Neural cell (in vitro differentiated cells): ENCODE data around the gene CNKSR1. TPM values are rescaled to one million over a fixed set of nuclear protein-coding genes. Genes with fewer than 3 reads are reported as not detected.
A peak's percentile ranks its signal among the peaks of the same experiment; 100 is the strongest.

Experiments
- H2AFZ ChIP-seq: fragments of 200-600, 300-800 bp; sonication (generic), shearing (Covaris generic); 2 replicates; pipeline ENCODE4 v1.6.0; 2014; ENCODE audit warnings: low read depth, mild to moderate bottlenecking, antibody characterized with exemption, low read length, moderate library complexity
- H3F3A ChIP-seq: fragments of 200-600 bp; shearing (Covaris generic); 2 replicates; pipeline ENCODE4 v1.6.1; 2016; ENCODE audit warnings: mild to moderate bottlenecking, moderate library complexity, mixed read lengths, antibody characterized with exemption, low read length; ENCODE audit not compliant: insufficient read depth, poor library complexity, severe bottlenecking
- H3K27ac ChIP-seq: fragments of 200-600, 300-800 bp; sonication (generic), shearing (Covaris generic); 2 replicates; pipeline ENCODE4 v1.5.1; 2014; ENCODE audit warnings: mild to moderate bottlenecking, low read length, moderate library complexity
- H3K27me3 ChIP-seq: fragments of 300-800, 200-600 bp; sonication (generic), shearing (Covaris generic); 2 replicates; pipeline ENCODE4 v1.6.0; 2014; ENCODE audit warnings: mild to moderate bottlenecking, low read depth, low read length, moderate library complexity; ENCODE audit not compliant: insufficient read depth
- H3K36me3 ChIP-seq: fragments of 300-800, 200-600 bp; sonication (generic), shearing (Covaris generic); 2 replicates; pipeline ENCODE4 v1.5.1; 2014; ENCODE audit warnings: mild to moderate bottlenecking, antibody characterized with exemption, low read length, moderate library complexity; ENCODE audit not compliant: insufficient read depth
- H3K4me2 ChIP-seq: fragments of 300-800, 200-600 bp; sonication (generic), shearing (Covaris generic); 2 replicates; pipeline ENCODE4 v1.6.0; 2014; ENCODE audit warnings: mild to moderate bottlenecking, low read length
- H3K4me3 ChIP-seq: fragments of 300-800, 200-600 bp; sonication (generic), shearing (Covaris generic); 2 replicates; pipeline ENCODE4 v1.5.1; 2014; ENCODE audit warnings: mild to moderate bottlenecking, low read length, moderate library complexity
- H3K79me2 ChIP-seq: fragments of 200-600 bp; shearing (Covaris generic); replicated peaks from 2 replicates; pipeline ENCODE4 v1.6.0; 2014; ENCODE audit warnings: mild to moderate bottlenecking, low read length, moderate library complexity; ENCODE audit not compliant: insufficient read depth
- H3K9ac ChIP-seq: fragments of 300-800, 200-600 bp; sonication (generic), shearing (Covaris generic); 2 replicates; pipeline ENCODE4 v1.6.1; 2016; ENCODE audit warnings: mild to moderate bottlenecking, low read length, mixed read lengths
- H3K9me2 ChIP-seq: fragments of 200-600 bp; shearing (Covaris generic); 2 replicates; pipeline ENCODE4 v1.6.1; 2016; ENCODE audit warnings: mild to moderate bottlenecking, low read length, mixed read lengths; ENCODE audit not compliant: insufficient read depth
- H3K9me3 ChIP-seq: fragments of 200-600, 300-800 bp; sonication (generic), shearing (Covaris generic); 2 replicates; pipeline ENCODE4 v1.6.1; 2016; ENCODE audit warnings: mild to moderate bottlenecking, mixed run types, low read length, moderate library complexity, mixed read lengths
- H4K20me1 ChIP-seq: fragments of 200-600 bp; shearing (Covaris generic); 2 replicates; pipeline ENCODE4 v1.6.1; 2016; ENCODE audit warnings: mild to moderate bottlenecking, mixed run types; ENCODE audit not compliant: insufficient read depth
- CTCF ChIP-seq: fragments of 450-650 bp; IDR thresholded peaks from 2 replicates; pipeline ENCODE4 v1.5.1; 2014; ENCODE audit warnings: antibody characterized with exemption, mild to moderate bottlenecking, moderate library complexity; ENCODE audit not compliant: poor library complexity, severe bottlenecking
- EP300 ChIP-seq: fragments of 450-650 bp; conservative IDR thresholded peaks from 2 replicates; pipeline ENCODE4 v1.6.1; 2014; ENCODE audit warnings: antibody characterized with exemption, mild to moderate bottlenecking, moderate library complexity; ENCODE audit not compliant: poor library complexity, severe bottlenecking
- EZH2 ChIP-seq: fragments of 200-600, 300-800 bp; shearing (Covaris generic), sonication (generic); IDR thresholded peaks from 2 replicates; pipeline ENCODE4 v1.6.1; 2014; ENCODE audit warnings: antibody characterized with exemption, low read length, borderline replicate concordance, mild to moderate bottlenecking; ENCODE audit not compliant: insufficient read depth, poor library complexity, severe bottlenecking
- MXI1 ChIP-seq: fragments of 450-650 bp; conservative IDR thresholded peaks from 2 replicates; pipeline ENCODE4 v1.6.1; 2014; ENCODE audit warnings: antibody characterized with exemption, mild to moderate bottlenecking; ENCODE audit not compliant: poor library complexity, severe bottlenecking
- POLR2AphosphoS5 ChIP-seq: IDR thresholded peaks from 2 replicates; pipeline ENCODE4 v1.6.1; 2012
- RAD21 ChIP-seq: fragments of 450-650 bp; conservative IDR thresholded peaks from 2 replicates; pipeline ENCODE4 v1.6.1; 2014; ENCODE audit warnings: antibody characterized with exemption, mild to moderate bottlenecking, moderate library complexity
- REST ChIP-seq: IDR thresholded peaks from 2 replicates; pipeline ENCODE4 v1.6.1; 2012; ENCODE audit warnings: borderline replicate concordance
- SMC3 ChIP-seq: fragments of 450-650 bp; conservative IDR thresholded peaks from 2 replicates; pipeline ENCODE4 v1.6.1; 2014; ENCODE audit warnings: antibody characterized with exemption, mild to moderate bottlenecking, moderate library complexity; ENCODE audit not compliant: poor library complexity
- TAF1 ChIP-seq: IDR thresholded peaks from 2 replicates; pipeline ENCODE4 v1.6.1; 2012; ENCODE audit warnings: low read depth
- polyA plus RNA-seq: library from polyadenylated mRNA; depleted of rRNA; stranded (reverse); fragments of >200 nt; gene quantifications from 2 replicates; pipeline ENCODE4 v1.2.3, GENCODE V29; 2014

CNKSR1 gene
- polyA plus RNA-seq, 1 donor from 2014 or later, result 7.8 TPM

- Histone ChIP-seq H3K9me3 (no peaks in the 10 kb centered on the region), H4K20me1 (no peaks in the 10 kb centered on the region), H3K36me3 (no peaks in the 10 kb centered on the region), H3K27ac (no peak overlapping the region), H3K4me2 (no peak overlapping the region), H3K4me3 (peak overlapping the region; percentile 61), H3K79me2 (no peaks in the 10 kb centered on the region), H2AFZ (no peak overlapping the region), H3K9ac (no peak overlapping the region), H3F3A (no peaks in the 10 kb centered on the region), H3K27me3 (peaks cover 23% of the 10 kb centered on the region), H3K9me2 (no peaks in the 10 kb centered on the region)
- TF ChIP-seq REST (no peak), RAD21 (no peak), EZH2 (no peak), MXI1 (no peak), EP300 (no peak), TAF1 (no peak), SMC3 (no peak), CTCF (no peak), POLR2AphosphoS5 (no peak)
Measured at GRCh38 chr1:26163684-26164035, 13.6 kb upstream of the CNKSR1 start.

GRCh38 chr1:26164036-26164860 lies 13.0 kb upstream of the CNKSR1 start:
- H3K27ac ChIP-seq, result no peak overlapping the region
- no peak for TF ChIP-seq MXI1
- no peak for TF ChIP-seq EP300
- no peak for TF ChIP-seq REST
- no peak for TF ChIP-seq EZH2
- peak; percentile 7 for TF ChIP-seq POLR2AphosphoS5
- TF ChIP-seq TAF1, result no peak
- TF ChIP-seq SMC3, result peak; percentile 79
- peak; percentile 89 for TF ChIP-seq CTCF
- peak; percentile 65 for TF ChIP-seq RAD21
- no peaks in the 10 kb centered on the region for H3K9me2 ChIP-seq
- H3K4me3 ChIP-seq, result peak overlapping the region; percentile 61
- H3K36me3 ChIP-seq, result no peaks in the 10 kb centered on the region
- H3K9ac ChIP-seq, result peak overlapping the region; percentile 67
- no peaks in the 10 kb centered on the region for H4K20me1 ChIP-seq
- no peaks in the 10 kb centered on the region for H3F3A ChIP-seq
- peaks cover 23% of the 10 kb centered on the region for H3K27me3 ChIP-seq
- H3K9me3 ChIP-seq, result no peaks in the 10 kb centered on the region
- peak overlapping the region; percentile 51 for H2AFZ ChIP-seq
- H3K79me2 ChIP-seq, result no peaks in the 10 kb centered on the region
- no peak overlapping the region for H3K4me2 ChIP-seq
